DMS79 treated with DMSO at 0.1 percent for 48 hours (cell line): ENCODE measurements around the gene NTRK3.

ENCODE experiments used
- DNase-seq: peaks from one replicate; lab custom pipeline; 2025; lab: John Stamatoyannopoulos, UW

The NTRK3 gene

DNA sequence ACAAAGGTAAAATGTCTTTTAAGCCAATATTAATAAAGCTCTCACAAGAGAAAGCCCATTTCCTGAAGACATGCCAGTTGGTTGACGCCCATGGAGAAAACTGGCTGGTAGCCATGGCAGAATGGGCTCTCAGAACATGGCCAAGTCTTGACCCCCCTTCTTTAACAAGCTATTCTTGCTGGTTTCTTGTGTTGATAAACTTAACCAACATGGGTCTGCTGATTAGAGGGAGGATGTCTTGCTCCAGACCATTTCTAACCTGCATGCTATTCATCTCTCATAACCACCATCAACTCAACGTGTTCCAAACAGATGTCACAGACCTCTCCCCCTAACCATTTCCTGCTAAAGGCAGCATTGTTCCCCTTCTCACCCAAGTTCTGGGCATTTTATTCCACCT is 25.7 kb downstream of the NTRK3 start:
- DNase-seq = no peak

DNA sequence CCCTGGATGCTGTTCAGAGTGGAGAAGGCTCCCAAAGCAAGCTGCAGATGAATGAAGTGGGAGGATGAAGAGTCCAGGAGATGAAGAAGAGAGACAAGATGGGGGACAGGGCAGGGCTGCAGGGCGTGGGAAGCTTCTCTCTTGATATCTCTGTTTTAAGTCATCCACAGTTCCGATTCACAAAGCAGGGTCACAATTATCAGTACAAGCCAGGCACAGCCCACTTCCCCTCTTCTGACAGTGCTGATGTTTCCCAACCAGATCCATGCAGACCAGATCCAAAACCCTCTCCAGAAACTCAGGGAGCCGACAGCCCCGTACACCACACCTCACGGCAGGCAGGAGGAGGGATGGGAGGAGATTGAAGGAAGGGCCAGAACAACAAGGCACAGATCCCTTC is 31.1 kb downstream of the NTRK3 start:
- DNase-seq = no peak

DNA sequence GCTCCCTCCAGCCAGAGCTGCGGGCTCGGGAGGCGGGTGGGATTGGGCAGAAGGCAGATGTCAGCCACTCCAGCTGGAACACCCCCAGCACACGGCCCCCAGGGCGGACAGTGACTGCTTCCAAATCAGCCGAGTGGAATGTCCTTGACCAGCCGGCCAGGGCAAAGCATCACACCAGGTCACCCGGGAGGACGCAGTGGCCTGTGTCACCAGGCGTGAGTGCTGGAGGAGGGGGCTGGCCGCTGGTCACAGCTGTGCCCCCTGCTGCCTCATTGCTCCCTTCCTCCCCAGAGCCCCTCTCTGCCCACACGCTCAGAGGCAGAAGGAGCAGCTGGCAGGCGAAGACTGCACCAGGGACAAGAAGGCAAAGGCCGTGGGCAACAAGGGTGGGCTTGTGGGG is 33.5 kb downstream of the NTRK3 start:
- no peak for DNase-seq

DNA sequence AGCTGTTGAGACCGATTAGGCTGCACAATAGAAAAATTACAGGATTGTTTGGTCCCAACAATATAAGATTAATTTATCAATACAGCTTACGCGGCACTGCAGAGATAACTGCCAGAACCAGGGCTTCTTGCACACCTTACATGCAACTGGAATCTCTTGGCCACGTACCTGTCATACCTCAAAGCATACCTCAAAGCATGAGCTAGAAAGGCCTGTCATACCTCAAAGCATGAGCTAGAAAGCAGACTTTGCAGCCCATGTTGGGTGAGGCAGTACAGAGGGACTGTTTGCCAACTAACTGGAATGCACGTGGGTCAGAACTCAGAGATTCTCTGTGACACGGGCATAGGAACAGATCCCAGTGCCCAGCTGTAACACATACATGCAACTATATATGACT is 34.7 kb downstream of the NTRK3 start:
- no peak for DNase-seq

DNA sequence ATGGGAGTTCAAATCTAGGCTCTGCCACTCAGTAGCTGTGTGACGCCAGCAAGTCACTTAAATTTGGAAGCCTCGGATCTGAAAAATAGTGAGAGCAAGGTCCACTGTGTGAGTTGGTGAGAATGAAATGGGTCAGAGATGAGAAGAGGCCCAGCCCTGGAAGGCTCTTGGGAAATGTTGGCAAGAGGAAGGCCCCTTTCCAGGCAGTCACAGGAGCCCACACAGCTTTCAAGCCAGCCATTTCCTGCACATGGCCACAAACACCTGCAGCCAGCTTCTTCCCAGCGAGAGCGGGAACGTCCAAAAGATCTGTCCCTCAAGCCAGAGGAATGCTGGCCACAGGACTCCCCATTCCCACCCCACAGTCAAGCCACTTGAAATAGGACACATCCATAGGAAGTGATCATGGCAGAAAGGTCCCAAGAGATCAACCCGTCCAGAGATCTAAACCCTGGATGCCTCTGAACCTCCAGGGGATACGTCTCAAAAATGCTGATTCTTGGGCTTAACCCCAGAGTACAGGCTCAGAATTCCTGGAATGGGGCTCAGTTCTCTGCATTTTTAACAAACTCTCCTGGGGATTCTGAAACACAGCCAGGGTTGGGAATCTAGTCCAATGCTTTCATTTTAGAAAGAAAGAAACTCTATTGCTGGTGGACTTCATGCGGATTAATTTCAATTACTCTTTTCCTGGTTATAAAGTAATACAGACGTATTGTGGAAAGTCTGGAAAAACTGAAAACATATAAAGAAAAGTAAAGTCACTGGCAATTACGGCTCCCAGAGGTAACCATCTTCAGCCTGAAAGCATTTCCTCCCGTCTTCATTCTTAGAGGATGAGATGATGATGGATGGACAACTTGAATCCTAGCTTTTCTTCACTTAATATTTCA is 35.9 kb downstream of the NTRK3 start:
- no peak for DNase-seq

DNA sequence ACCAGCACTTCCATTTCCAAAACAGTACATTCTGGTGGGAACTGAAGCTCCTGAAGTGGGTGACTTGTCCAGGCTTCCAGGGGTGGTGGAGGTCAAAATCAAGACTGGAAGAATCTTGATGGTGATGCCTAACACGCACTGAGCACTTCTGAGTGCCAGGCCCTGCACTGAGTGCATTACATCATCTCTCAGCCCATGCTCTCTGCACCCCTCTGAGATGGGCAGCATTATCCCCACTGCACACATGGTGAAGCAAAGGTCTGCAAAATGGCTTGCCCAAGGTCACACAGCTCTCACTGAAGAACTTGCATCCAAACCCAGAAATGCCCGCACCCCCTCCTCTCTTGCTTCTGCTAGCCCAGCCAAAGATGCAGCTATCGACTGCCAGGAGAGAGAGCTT is 36.9 kb downstream of the NTRK3 start:
- DNase-seq = no peak

DNA sequence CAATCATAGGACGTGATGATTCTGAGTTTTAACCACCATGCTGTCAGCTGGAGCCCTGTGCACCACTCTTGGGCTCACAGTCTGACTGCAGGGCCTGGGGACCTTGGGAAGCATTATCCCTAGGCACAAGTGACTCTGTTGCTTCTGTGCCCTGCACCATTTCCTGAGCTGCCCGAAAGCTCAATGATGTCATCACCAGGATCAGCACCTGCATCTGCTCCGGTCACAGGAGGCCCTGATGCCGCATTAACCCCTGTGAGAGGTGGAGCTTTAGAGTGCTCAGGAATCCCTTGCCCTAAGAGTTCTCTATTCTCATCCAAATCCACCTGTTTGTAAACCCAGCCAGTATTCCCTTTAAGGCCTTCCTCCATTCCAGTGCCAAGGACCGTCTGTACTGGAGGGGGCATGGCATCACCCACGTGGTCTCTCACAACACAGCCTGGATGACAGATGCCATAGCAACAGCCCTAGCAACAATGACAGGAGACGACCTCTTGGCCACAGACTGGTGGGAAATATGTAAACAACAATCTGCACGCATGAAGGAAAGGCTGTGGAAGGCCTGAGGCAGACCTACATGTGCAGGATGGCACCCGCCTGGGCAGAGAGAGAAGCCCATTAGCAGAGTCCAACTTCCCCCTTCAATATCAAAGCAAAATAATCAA is 37.9 kb downstream of the NTRK3 start:
- DNase-seq = peak; percentile 4

DNA sequence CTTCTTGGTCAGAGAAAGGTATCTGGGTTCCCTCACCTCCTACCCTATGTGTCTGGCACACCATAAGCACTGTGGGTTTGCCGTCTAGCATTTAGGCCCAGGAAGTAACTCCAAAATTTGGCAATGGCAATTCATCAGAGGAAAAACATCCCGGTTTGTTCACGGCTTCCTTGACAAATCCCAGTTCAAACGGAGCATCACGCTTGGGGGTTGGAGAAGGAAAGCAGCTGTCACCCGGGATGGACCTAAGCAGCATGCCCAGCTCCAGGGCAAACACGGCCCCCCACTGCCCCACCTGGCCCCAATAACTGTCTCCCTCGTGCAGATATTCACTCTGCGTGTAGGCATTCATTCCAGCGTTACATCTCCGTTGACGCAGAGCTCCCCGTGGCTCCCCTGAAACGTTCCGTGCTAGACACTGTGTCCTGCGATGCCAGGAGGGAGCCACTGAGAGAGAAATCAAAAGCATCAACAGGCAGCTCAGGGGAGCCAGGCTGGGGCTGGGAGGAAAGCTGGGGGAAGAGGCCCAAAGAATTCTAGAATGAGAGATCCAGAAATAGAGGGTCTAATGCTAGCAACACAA is 41.4 kb downstream of the NTRK3 start:
- DNase-seq = no peak

DNA sequence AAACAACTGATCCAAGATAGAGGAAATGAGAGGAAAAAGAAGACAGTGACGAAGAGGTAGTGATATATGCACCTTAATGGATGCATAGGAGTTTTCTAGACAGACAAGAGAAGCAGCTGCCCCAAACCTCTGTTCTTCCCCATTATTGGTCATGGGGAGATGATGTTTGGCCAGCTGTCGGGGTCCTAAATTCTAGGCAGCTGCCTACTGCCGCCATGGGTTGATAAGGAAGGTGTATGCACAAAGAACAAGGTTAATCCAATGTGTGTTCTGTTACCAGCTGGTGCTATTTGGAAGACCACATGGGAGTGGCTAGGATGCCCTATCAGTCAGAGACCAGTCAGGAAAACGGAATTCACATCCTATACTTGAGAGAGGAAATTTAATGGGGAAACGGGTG is 47.4 kb downstream of the NTRK3 start:
- no peak for DNase-seq

DNA sequence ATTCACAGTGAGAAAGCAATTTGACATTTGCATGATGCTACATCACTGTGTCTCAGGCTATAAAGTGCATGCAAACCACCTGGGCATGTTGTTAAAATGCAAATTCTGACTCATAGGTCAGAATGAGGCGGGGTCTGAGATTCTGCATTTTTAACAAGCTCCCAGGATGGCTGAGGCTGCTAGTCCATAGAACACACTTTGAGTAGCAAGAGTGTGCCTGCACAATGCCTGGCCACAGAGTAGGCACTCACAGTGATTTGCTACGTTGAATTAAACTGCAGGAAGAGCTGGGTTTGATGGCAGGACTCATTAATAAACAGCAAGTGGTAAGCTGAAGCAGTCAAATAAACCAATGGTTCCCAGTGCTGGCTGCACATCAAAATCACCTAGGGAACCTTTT is 48.1 kb downstream of the NTRK3 start:
- DNase-seq = no peak

DNA sequence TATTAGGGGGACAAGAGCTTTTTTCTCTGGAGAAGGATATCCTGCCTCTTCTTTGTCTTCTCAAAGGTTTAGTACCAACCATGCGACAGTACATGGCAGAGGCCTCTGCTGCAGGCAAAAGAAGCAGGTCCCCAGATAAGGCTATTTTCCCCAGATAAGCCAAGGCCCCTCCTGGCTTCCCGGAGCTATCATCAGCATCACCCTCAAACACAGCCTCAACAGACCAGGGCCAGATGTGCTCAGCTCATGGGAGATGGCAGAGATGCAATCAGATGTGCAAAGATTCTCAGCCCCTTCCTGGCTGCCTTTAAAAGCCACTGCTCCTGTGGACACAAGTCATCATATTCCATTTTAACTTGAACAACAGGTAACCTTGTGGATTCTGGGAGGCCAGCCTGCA is 49.0 kb downstream of the NTRK3 start:
- no peak for DNase-seq

DNA sequence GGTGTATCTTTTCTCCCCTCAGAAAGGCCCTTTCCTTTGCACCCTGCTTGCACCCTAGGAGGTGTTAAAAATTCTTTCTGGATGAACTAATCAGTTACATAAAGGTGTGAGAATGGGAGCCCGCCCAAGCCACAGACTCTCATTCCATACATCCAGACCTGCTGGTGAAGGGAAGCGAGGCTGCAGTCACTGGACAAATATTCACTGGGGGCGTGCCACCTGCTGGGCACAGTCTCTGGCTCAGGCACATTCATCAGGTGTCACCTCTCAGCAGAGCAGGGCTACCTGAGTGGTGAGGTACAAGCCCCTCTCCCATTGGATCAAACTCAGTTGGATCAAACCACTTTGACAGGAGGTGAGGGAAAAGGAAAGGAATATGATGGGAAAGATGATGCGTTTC is 52.0 kb downstream of the NTRK3 start:
- no peak for DNase-seq

DNA sequence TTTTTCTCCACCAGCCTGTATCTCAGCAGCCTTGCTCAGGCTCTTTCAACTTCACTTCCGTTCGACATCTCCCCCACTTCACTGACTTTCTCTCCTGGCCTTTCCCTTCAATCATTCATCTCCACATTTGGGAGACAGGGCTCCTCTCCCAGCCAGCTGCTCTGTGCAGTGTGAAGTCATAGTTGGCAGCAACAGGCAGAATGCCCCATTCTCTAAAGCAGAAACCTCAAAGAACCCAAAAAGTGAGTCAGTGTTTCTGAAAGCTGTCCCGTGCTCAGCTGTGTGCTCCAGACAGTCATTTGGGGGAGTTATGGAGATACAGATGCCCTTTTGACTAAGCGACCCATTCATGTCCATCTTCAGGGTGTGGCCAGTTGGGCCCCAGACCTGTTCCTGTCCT is 54.3 kb downstream of the NTRK3 start:
- DNase-seq = no peak

DNA sequence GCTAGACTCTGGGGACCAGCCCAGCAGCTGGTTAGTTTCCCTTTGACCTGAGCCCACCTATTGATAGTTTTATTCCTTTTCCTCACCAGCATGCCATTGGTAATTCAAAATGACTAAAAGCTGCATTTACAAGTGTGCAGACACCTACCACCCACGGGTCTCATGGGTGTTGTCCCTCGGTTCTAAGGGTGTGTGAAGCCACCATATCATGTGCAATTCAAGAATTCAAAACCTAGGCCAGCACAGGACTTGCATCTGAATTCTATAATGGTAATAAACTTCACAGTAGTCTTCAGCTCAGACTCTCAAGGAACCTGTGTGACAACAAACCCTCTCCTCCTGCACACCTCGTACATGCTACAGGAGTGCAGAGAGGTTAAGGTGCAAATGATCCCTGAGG is 55.3 kb downstream of the NTRK3 start:
- DNase-seq = no peak

DNA sequence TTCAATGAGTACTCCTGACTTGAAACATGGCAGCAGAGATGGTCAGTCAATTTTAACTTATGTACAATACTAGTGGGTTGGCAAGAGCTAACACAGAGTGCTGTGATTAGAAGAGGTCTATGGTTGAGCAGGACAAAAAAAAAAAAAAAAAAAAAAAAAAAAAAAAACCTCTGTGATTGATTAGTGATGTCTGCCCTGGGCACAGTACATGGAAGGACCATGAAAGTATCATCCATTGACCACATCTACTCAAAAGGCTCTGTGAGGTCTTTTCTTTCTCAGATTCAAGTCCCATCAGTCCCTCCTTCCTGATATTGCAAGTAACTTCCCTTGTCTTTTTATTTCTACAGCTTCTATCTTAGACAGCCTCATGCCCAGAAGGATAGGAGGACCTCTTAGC is 59.6 kb downstream of the NTRK3 start:
- DNase-seq = no peak

DNA sequence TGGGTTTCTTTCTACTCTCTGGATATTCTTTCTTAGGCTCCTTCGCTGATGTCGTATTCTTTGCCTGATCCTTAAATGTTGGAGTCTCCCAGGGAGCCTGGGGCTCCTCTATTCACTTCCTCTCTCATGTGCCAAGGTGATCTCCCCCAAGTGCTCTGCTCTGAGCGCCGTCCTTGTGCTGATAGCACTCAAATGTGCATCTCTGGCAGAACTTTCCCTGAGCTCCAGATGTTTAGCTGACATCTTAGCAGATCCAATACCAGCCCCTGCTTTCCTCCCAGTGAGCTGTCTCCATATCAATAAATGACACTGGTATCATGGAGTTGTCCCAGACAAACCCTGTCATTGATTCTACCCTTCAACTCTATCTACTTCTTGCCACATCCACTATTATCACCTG is 62.4 kb downstream of the NTRK3 start:
- DNase-seq = no peak

DNA sequence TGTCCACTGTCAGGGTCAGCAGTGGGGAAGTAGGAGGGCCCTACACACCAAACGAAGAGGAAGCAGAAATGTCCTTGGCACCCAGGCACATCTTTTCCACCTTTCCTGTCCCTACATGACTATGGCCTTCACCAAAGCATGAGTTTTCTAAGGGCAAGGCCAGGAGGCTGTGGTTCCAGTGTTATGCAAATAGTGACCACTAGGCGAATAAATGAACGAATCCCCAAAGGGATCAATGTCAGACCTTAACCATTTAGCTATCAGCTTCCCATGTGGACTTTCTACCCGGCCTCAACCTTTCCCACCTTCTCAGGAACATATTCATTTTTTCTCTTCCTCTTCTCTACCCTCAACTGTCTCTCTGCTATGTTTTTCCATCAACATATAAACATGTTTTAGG is 63.1 kb downstream of the NTRK3 start:
- no peak for DNase-seq

DNA sequence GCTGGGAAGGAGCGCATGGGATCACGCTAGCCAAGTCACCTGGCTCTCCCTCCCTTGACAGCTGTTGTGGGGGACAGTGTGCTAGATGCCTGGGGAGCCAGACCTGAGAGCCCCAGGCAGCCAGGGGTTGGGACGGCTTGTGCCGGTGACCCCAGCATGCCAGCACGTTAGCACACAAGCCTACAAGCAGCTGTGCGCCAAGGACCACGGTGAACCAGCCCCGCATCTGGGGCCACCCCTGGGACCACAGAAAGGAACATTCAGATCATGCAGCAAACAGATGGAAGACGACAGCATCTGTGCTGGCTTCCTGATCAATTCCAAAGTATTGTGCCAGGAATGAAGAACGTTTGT is 64.8 kb downstream of the NTRK3 start:
- DNase-seq = no peak

DNA sequence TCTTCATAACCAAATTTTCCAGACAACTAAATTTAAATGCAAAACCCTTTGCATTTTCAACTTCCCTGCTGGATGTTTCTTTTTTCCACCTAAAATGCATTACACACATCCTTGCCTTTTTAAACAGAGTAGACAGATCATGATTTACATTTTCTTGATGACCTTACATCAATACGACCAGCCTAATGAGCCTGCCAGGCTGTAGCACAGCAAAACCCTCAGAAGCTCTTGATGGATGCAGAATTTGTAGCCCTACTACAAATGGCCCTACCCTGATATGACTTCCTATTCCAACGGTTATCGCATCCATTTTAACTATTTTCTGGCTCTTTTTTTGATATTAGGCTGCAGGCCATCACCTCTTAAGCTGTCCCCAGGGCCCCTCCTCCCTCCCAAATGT is 66.3 kb downstream of the NTRK3 start:
- no peak for DNase-seq

DNA sequence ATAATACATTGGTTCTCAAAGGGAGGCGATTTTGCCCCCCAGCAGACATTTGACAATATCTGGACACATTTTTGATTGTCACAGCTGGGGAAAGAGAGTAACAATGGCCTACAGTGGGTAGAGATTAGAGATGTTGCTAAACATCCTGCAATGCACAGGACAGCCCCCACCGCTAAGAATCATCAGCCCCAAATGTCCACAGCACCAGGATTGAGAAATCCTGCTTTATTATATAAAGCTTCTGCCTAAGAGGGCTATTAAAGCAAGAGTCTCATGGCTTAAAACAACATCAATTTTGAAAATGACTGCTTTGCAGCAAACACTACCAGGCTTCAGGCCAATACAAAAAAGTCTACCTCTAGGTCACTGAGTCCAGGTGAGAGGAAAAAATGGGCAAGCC is 68.2 kb downstream of the NTRK3 start:
- DNase-seq = no peak

DNA sequence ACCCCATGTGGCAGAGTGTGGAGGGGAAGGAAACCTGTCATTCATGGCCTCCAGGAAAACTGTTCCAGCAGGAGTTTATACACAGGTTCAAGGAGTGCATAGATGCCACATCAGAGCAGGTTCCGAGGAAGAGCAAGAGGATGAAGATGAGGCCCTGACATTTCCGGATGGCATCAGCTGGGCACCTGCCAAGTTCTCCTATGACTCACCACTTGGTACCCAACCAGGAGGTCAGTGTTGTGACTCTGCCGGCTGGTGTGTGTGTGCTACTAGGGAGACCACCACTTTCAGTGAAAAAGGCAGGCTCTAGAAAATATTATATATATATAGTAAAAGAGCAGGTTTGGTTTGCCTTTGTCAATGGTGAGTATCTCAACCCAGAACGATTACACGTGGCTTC is 69.3 kb downstream of the NTRK3 start:
- DNase-seq = no peak

DNA sequence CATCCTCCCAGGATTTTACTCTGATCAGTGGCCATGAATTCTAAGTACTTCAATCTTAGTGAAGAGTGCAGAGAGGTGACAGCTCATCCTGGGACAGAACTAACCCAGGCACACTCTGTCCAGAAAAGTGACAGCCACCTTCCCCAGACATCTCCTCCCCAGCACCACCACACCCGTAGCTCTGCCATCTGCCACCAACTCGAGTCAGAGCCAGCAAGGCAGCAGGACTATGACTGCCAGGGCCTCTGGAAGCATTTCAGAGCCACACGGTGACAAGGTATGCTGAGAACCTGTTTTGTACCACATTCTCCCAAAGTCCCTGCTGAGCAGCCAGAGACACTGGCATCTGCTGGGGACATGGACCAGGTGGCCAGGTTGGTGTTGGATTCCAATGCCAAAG is 71.0 kb downstream of the NTRK3 start:
- DNase-seq = no peak

DNA sequence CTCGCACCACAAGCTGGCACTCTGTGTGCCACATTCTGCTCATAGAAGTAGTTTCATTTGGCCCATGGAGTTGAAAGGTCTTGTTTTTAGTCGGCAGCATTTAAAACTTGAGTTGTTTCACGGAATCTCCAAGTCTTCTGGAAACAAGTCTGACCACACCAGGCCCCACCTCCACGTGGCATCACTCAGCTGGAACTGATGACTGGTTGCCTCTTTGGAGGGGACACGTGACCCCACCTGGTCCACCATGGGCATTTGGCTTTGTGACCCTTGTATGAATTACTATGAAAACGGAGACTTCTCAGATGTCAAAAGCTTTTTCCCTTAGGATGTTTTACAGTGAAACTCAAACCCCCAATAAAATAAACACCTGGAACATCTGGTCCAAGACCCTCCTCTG is 74.9 kb downstream of the NTRK3 start:
- DNase-seq = no peak

DNA sequence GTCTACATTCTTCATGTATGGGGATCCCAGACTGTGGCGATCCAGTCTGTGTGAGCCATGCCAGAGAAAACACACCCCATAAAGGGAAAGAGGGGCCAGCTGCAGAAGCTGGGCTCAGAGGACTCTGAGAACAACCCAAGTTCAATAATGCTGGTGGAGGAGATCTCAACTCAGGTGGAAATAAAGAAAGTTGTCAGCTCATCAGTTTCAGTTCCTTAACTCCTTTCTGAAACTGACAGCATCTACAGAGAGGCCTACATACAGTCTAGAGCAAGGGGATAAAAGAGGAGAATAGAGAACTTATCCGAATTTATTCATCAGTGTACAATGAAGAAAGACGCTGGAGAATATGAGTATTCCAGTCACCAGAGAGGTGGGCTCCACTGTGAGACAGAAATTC is 77.0 kb downstream of the NTRK3 start:
- DNase-seq = no peak
